Activated naive CD4-positive, alpha-beta T cell treated with Interleukin-2 at 50 U/mL for 16 hours (primary cell): ENCODE results near the gene NFIA.
A peak's percentile ranks its signal among the peaks of the same experiment; 100 is the strongest.
"Not testable (repeated sequence)": the region's sequence is repeated elsewhere in the genome, so short reads cannot be mapped to it uniquely, and the experiment has no call there.

Experiments used
- DNase-seq: peaks from one replicate; pipeline ENCODE4 v3.0.0-alpha.2; 2020

NFIA gene

GRCh38 chr1:61254634-61255357 is 172.4 kb downstream of the NFIA start:
- DNase-seq, result no peak

GRCh38 chr1:61255358-61255703 is 173.0 kb downstream of the NFIA start:
- DNase-seq, result no peak

- DNase-seq, result no peak
Measured at GRCh38 chr1:61259379-61260148, 177.2 kb downstream of the NFIA start.

GRCh38 chr1:61260171-61260570 is 177.8 kb downstream of the NFIA start:
- DNase-seq, result no peak

- no peak for DNase-seq
Measured at GRCh38 chr1:61261595-61261994, 179.2 kb downstream of the NFIA start.

GRCh38 chr1:61263905-61264824 is 181.8 kb downstream of the NFIA start:
- DNase-seq, result no peak

GRCh38 chr1:61264825-61265242 is 182.5 kb downstream of the NFIA start:
- DNase-seq, result no peak

GRCh38 chr1:61265665-61266064 is 183.3 kb downstream of the NFIA start:
- no peak for DNase-seq

- no peak for DNase-seq
Measured at GRCh38 chr1:61266738-61267137, 184.4 kb downstream of the NFIA start.

- DNase-seq, result no peak
Measured at GRCh38 chr1:61268546-61269240, 186.3 kb downstream of the NFIA start.

GRCh38 chr1:61269602-61270001 is 187.2 kb downstream of the NFIA start:
- DNase-seq, result no peak

GRCh38 chr1:61270107-61270506 is 187.7 kb downstream of the NFIA start:
- no peak for DNase-seq

GRCh38 chr1:61270761-61271411 is 188.5 kb downstream of the NFIA start:
- peak; percentile 34 for DNase-seq

GRCh38 chr1:61271412-61271789 is 189.0 kb downstream of the NFIA start:
- peak; percentile 21 for DNase-seq

GRCh38 chr1:61273167-61273705 is 190.9 kb downstream of the NFIA start:
- no peak for DNase-seq

- DNase-seq, result no peak
Measured at GRCh38 chr1:61273861-61274260, 191.5 kb downstream of the NFIA start.

GRCh38 chr1:61274939-61275338 is 192.6 kb downstream of the NFIA start:
- no peak for DNase-seq

- no peak for DNase-seq
Measured at GRCh38 chr1:61276246-61276645, 193.9 kb downstream of the NFIA start.

GRCh38 chr1:61277121-61277690 is 194.8 kb downstream of the NFIA start:
- no peak for DNase-seq

- not testable (repeated sequence) for DNase-seq
Measured at GRCh38 chr1:61278503-61278902, 196.1 kb downstream of the NFIA start.

GRCh38 chr1:61278966-61279365 is 196.6 kb downstream of the NFIA start:
- no peak for DNase-seq

GRCh38 chr1:61279570-61279969 is 197.2 kb downstream of the NFIA start:
- no peak for DNase-seq
